HCT116 (cell line): ENCODE data around the gene HDAC7. TPM values are rescaled to one million over a fixed set of nuclear protein-coding genes. Genes with fewer than 3 reads are reported as not detected.

Source experiments
- ATAC-seq: fragments of 200-7000 bp; cut with Tn5 transposase; 2 replicates; pipeline ENCODE4 v1.9.1; 2020; ENCODE audit warnings: mild to moderate bottlenecking, moderate library complexity
- BruUV-seq: library from RNA; stranded (reverse); fragments of 400-500 nt; replicated peaks from 2 replicates; lab custom pipeline; 2021; lab: Mats Ljungman, UMichigan
- CTCF ChIA-PET: fragments of 300-600 bp; sonication (Branson Sonifier 250); formaldehyde crosslinking; loops from one replicate; lab custom pipeline; 2021; ENCODE audit warnings: antibody characterized with exemption; lab: Charles Lee
- POLR2A ChIA-PET: fragments of 300-600, 350-600 bp; sonication (Branson Sonifier 250); formaldehyde crosslinking; loops from one replicate; lab custom pipeline; 2021; ENCODE audit warnings: antibody characterized with exemption; lab: Charles Lee
- RAD21 ChIA-PET, 2 experiments: fragments of 300-600 bp; sonication (Branson Sonifier 250); formaldehyde crosslinking; loops; one replicate each; lab custom pipeline; 2023; ENCODE audit warnings: low total read pairs in 2 of 2; ENCODE audit not compliant: uncharacterized antibody in 2 of 2, unreplicated experiment in 2 of 2, low non-redundant PET in 1 of 2; lab: Charles Lee
- DNase-seq: peaks from one replicate; pipeline ENCODE4 v3.0.0-alpha.2; 2010; ENCODE audit warnings: low read depth, low spot score
- H2AFZ ChIP-seq: fragments of 200-600 bp; shearing (Covaris generic), sonication (generic); 2 replicates; pipeline ENCODE4 v1.6.1; 2017; ENCODE audit warnings: low read depth, mixed run types, mixed read lengths, antibody characterized with exemption, low read length; ENCODE audit not compliant: poor library complexity, severe bottlenecking
- H3K27ac ChIP-seq: 2 replicates; pipeline ENCODE4 v1.5.1; 2012; ENCODE audit warnings: low read depth, low read length
- H3K27me3 ChIP-seq: fragments of 200-600 bp; sonication (generic); 2 replicates; pipeline ENCODE4 v1.6.1; 2016; ENCODE audit warnings: mixed run types, low read length, mixed read lengths; ENCODE audit not compliant: insufficient read depth
- H3K36me3 ChIP-seq, 2 experiments: fragments of 200-500 bp in 1 of 2; fragments of 200-600 bp in 1 of 2; sonication (Bioruptor generic) in 1 of 2; sonication (generic) in 1 of 2; 2 replicates each; pipeline versions ENCODE4 v1.5.1 to v1.6.1; 2014 to 2016; ENCODE audit warnings: low read length in 2 of 2, inconsistent platforms in 1 of 2, mixed read lengths in 1 of 2, mixed run types in 1 of 2; ENCODE audit not compliant: insufficient read depth in 2 of 2, control insufficient read depth in 1 of 2
- H3K4me1 ChIP-seq, 2 experiments: fragments of 200-600 bp in 1 of 2; sonication (generic) in 1 of 2; 2 replicates each; pipeline versions ENCODE4 v1.5.1 to v1.6.1; 2012 to 2017; ENCODE audit warnings: low read length in 2 of 2, inconsistent platforms in 1 of 2, mild to moderate bottlenecking in 1 of 2, mixed read lengths in 1 of 2, mixed run types in 1 of 2, moderate library complexity in 1 of 2; ENCODE audit not compliant: insufficient read depth in 2 of 2, control insufficient read depth in 1 of 2
- H3K4me2 ChIP-seq: fragments of 200-600 bp; sonication (generic); 2 replicates; pipeline ENCODE4 v1.6.1; 2017; ENCODE audit warnings: mixed run types, low read length, mixed read lengths
- H3K4me3 ChIP-seq, 2 experiments: fragments of 200-600 bp in 1 of 2; sonication (generic) in 1 of 2; replicated peaks in 1 of 2; 2 replicates each; pipeline ENCODE4 v1.5.1; 2011 to 2016; ENCODE audit warnings: low read length in 2 of 2, control low read depth in 1 of 2, low read depth in 1 of 2, mild to moderate bottlenecking in 1 of 2, mixed read lengths in 1 of 2, mixed run types in 1 of 2
- H3K79me2 ChIP-seq: fragments of 200-600 bp; sonication (generic); 2 replicates; pipeline ENCODE4 v1.6.1; 2017; ENCODE audit warnings: mild to moderate bottlenecking, mixed run types, low read length, moderate library complexity, mixed read lengths; ENCODE audit not compliant: insufficient read depth
- H3K9ac ChIP-seq: fragments of 200-600 bp; sonication (generic); 2 replicates; pipeline ENCODE4 v1.6.1; 2016; ENCODE audit warnings: low read length, mixed read lengths
- H3K9me2 ChIP-seq: fragments of 200-600 bp; sonication (generic), shearing (Covaris generic); 2 replicates; pipeline ENCODE4 v1.6.1; 2017; ENCODE audit warnings: mixed run types, mild to moderate bottlenecking, moderate library complexity; ENCODE audit not compliant: insufficient read depth
- H3K9me3 ChIP-seq, 2 experiments: fragments of 200-500 bp in 1 of 2; fragments of 200-600 bp in 1 of 2; sonication (Bioruptor generic) in 1 of 2; sonication (generic) in 1 of 2; 2 replicates each; pipeline ENCODE4 v1.6.1; 2014 to 2017; ENCODE audit warnings: low read length in 2 of 2, mixed read lengths in 2 of 2, inconsistent platforms in 1 of 2, low read depth in 1 of 2, mild to moderate bottlenecking in 1 of 2, mixed run types in 1 of 2, moderate library complexity in 1 of 2; ENCODE audit not compliant: control insufficient read depth in 1 of 2, insufficient read depth in 1 of 2
- H4K20me1 ChIP-seq: fragments of 200-600 bp; sonication (generic), shearing (Covaris generic); 2 replicates; pipeline ENCODE4 v1.6.1; 2017; ENCODE audit warnings: mixed run types, mild to moderate bottlenecking, moderate library complexity; ENCODE audit not compliant: insufficient read depth
- CEBPB ChIP-seq: IDR thresholded peaks from 2 replicates; pipeline ENCODE4 v1.6.1; 2012; ENCODE audit warnings: low read depth
- EGR1 ChIP-seq: IDR thresholded peaks from 2 replicates; pipeline ENCODE4 v1.6.1; 2012; ENCODE audit warnings: low read depth
- ELF1 ChIP-seq: IDR thresholded peaks from 2 replicates; pipeline ENCODE4 v1.6.1; 2012; ENCODE audit warnings: low read depth, borderline replicate concordance
- POLR2A ChIP-seq: IDR thresholded peaks from 2 replicates; pipeline ENCODE4 v1.7.0; 2011; ENCODE audit warnings: borderline replicate concordance; ENCODE audit not compliant: insufficient read depth, insufficient read length; ENCODE audit errors: extremely low read depth
- POLR2AphosphoS5 ChIP-seq: IDR thresholded peaks from 2 replicates; pipeline ENCODE4 v1.6.1; 2011; ENCODE audit warnings: mild to moderate bottlenecking, low read depth, low read length, moderate library complexity
- RAD21 ChIP-seq: IDR thresholded peaks from 2 replicates; pipeline ENCODE4 v1.6.1; 2012; ENCODE audit warnings: low read depth, mild to moderate bottlenecking
- SIN3A ChIP-seq: IDR thresholded peaks from 2 replicates; pipeline ENCODE4 v1.6.1; 2012; ENCODE audit warnings: low read depth
- SRF ChIP-seq: IDR thresholded peaks from 2 replicates; pipeline ENCODE4 v1.6.1; 2012; ENCODE audit warnings: low read depth
- TCF7L2 ChIP-seq: IDR thresholded peaks from 2 replicates; pipeline ENCODE4 v1.7.0; 2011; ENCODE audit warnings: borderline replicate concordance, inconsistent platforms; ENCODE audit not compliant: insufficient read depth, insufficient read length; ENCODE audit errors: extremely low read depth
- YY1 ChIP-seq: IDR thresholded peaks from 2 replicates; pipeline ENCODE4 v1.6.1; 2011; ENCODE audit warnings: low read length, low read depth, moderate library complexity, mild to moderate bottlenecking; ENCODE audit not compliant: insufficient replicate concordance; ENCODE audit errors: extremely low read depth
- ZFX ChIP-seq: fragments of 450-650 bp; IDR thresholded peaks from 2 replicates; pipeline ENCODE4 v1.6.1; 2017
- intact Hi-C: fragments of 100-400 bp; cut with micrococcal nuclease; formaldehyde crosslinking; loops from 2 replicates; pipeline ENCODE4 v1.10.0; 2022
- total RNA-seq: library from RNA; stranded (reverse); gene quantifications from one replicate; pipeline ENCODE4 v1.2.1, GENCODE V29; 2021; ENCODE audit not compliant: unreplicated experiment
- TF ChIP-seq, protein P1 (sequence below), 3 experiments: fragments of 200-600 bp in 1 of 3; sonication (generic) in 1 of 3; IDR thresholded peaks in 2 of 3; conservative IDR thresholded peaks in 1 of 3; 2 replicates each; pipeline ENCODE4 v1.5.1; 2012 to 2017; ENCODE audit warnings: low read depth in 2 of 3, low read length in 2 of 3, antibody characterized with exemption in 1 of 3, borderline replicate concordance in 1 of 3, control low read depth in 1 of 3, mild to moderate bottlenecking in 1 of 3, mixed read lengths in 1 of 3, mixed run types in 1 of 3, moderate library complexity in 1 of 3; ENCODE audit not compliant: insufficient read depth in 1 of 3
- TF ChIP-seq, protein P2 (sequence below): IDR thresholded peaks from 2 replicates; pipeline ENCODE4 v1.6.1; 2011; ENCODE audit warnings: mild to moderate bottlenecking, low read length, moderate library complexity; ENCODE audit not compliant: insufficient replicate concordance; ENCODE audit errors: extremely low read depth
- TF ChIP-seq, protein P3 (sequence below): IDR thresholded peaks from 2 replicates; pipeline ENCODE4 v1.6.1; 2012
- TF ChIP-seq, protein P4 (sequence below): IDR thresholded peaks from 2 replicates; pipeline ENCODE4 v1.6.1; 2012

Gene HDAC7
- total RNA-seq, 1 experiment from 2014 or later: 38.1 TPM

DNA sequence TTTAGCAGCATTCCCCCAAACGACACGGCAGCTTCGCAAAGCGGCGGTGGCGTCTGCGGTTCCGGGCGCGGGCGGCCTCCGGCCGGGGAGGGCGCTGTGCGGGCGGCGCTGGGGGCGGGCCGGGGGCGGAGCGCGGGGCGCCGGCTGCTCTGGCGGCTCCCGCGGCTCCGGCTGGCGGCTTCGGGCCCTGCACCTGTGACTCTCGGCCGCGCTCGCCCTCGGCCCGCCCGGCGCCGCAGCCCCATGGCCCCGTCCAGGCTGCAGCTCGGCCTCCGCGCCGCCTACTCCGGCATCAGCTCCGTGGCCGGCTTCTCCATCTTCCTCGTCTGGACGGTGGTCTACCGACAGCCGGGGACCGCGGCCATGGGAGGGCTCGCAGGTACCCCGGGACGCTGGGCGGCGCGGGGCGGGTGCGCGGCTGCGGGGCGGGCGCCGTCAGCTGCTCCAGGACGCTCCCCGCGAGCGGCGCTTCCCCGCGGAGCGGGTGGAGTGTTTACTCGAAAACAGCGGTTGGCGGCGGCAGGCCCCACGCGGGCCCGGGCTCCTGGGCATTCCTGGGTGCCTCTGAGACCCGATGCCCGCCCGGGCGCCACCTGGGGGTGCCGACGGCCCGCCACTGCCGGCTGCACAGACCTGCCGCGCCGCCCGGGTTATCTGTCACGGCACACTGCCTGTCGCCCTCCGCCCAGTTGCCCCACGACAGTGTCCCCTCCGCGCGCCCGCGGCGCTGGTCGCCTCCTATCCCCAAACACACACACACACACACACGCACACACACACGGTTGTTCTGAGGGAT, 46.4 kb downstream of the HDAC7 start, which contains the start of gene SLC48A1:
Gene SLC48A1, plus strand, starts transcription at position 177 of the 796 bp plus-strand sequence. Its CDS starts 67 bp downstream, at position 244.
- peak within 1 kb of the TSS; percentile 99 for H3K4me2 ChIP-seq
- H4K20me1 ChIP-seq: no peaks in the 10 kb centered on the region
- H3K79me2 ChIP-seq: peaks cover 24% of the 10 kb centered on the region
- H3K36me3 ChIP-seq: no peaks in the 10 kb centered on the region
- H3K27ac ChIP-seq: peak within 1 kb of the TSS; percentile 58; the same call in 1 of the 2 replicates
- H3K9me2 ChIP-seq: no peaks in the 10 kb centered on the region
- H3K9me3 ChIP-seq: no peaks in the 10 kb centered on the region
- H2AFZ ChIP-seq: no peak within 1 kb of the TSS
- peak within 1 kb of the TSS; percentile 71 to 91 for H3K4me3 ChIP-seq
- peaks cover 29 to 62% of the 10 kb centered on the region in 2 experiments for H3K4me1 ChIP-seq
- CTCF ChIA-PET: interaction anchor here (1.0 to 4.5 kb wide), 5 partner anchors 15 to 67 kb away, joined by 3 to 25 read pairs (median 6); partner anchors contain the start of gene RAPGEF3
- DNase-seq: no peak
- POLR2A ChIA-PET: interaction anchor here (1.4 kb wide), 1 partner anchor 29 kb away, joined by 5 read pairs; no protein-coding TSS in a partner anchor
- peak within 1 kb of the TSS; percentile 76 for H3K9ac ChIP-seq
- ATAC-seq: peak; percentile 90
- BruUV-seq: no TSS peak
- no peaks in the 10 kb centered on the region for H3K27me3 ChIP-seq
- intact Hi-C loops: loop anchor here (10.0 kb wide), 1 partner anchor 738 kb away; no protein-coding TSS in a partner anchor
- RAD21 ChIA-PET: interaction anchor here (1.3 to 1.8 kb wide), 2 partner anchors 65 kb away, joined by 3 to 6 read pairs; no protein-coding TSS in a partner anchor
- TF ChIP-seq CEBPB (no peak), POLR2A (peak; percentile 46), ELF1 (no peak), SRF (no peak), ZFX (peak; percentile 82; the same call in 1 of the 2 replicates), EGR1 (no peak), POLR2AphosphoS5 (peak; percentile 73), YY1 (no peak), RAD21 (no peak; the same call in 1 of the 2 replicates), TCF7L2 (no peak), SIN3A (no peak; the same call in 1 of the 2 replicates)
- TF ChIP-seq, protein P1, sequence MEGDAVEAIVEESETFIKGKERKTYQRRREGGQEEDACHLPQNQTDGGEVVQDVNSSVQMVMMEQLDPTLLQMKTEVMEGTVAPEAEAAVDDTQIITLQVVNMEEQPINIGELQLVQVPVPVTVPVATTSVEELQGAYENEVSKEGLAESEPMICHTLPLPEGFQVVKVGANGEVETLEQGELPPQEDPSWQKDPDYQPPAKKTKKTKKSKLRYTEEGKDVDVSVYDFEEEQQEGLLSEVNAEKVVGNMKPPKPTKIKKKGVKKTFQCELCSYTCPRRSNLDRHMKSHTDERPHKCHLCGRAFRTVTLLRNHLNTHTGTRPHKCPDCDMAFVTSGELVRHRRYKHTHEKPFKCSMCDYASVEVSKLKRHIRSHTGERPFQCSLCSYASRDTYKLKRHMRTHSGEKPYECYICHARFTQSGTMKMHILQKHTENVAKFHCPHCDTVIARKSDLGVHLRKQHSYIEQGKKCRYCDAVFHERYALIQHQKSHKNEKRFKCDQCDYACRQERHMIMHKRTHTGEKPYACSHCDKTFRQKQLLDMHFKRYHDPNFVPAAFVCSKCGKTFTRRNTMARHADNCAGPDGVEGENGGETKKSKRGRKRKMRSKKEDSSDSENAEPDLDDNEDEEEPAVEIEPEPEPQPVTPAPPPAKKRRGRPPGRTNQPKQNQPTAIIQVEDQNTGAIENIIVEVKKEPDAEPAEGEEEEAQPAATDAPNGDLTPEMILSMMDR (IDR thresholded peaks at IDR 0.05 in 2 of 3, conservative IDR thresholded peaks at IDR 0.05 in 1 of 3; ENCODE audit: borderline replicate concordance in 1 of 3, insufficient read depth in 1 of 3, low read depth in 2 of 3, low read length in 2 of 3): peak in 2 of 3 experiments; percentile 22 to 40; a peak in 4 of 6 replicates
- TF ChIP-seq, protein P2, sequence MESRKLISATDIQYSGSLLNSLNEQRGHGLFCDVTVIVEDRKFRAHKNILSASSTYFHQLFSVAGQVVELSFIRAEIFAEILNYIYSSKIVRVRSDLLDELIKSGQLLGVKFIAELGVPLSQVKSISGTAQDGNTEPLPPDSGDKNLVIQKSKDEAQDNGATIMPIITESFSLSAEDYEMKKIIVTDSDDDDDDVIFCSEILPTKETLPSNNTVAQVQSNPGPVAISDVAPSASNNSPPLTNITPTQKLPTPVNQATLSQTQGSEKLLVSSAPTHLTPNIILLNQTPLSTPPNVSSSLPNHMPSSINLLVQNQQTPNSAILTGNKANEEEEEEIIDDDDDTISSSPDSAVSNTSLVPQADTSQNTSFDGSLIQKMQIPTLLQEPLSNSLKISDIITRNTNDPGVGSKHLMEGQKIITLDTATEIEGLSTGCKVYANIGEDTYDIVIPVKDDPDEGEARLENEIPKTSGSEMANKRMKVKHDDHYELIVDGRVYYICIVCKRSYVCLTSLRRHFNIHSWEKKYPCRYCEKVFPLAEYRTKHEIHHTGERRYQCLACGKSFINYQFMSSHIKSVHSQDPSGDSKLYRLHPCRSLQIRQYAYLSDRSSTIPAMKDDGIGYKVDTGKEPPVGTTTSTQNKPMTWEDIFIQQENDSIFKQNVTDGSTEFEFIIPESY: no peak
- TF ChIP-seq, protein P3, sequence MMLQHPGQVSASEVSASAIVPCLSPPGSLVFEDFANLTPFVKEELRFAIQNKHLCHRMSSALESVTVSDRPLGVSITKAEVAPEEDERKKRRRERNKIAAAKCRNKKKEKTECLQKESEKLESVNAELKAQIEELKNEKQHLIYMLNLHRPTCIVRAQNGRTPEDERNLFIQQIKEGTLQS: no peak
- TF ChIP-seq, protein P4, sequence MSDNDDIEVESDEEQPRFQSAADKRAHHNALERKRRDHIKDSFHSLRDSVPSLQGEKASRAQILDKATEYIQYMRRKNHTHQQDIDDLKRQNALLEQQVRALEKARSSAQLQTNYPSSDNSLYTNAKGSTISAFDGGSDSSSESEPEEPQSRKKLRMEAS: no peak
- TF ChIP-seq, all 23 proteins: peak for 4
